ENCODE data around the gene LCLAT1.
"Not testable (repeated sequence)": the region's sequence is repeated elsewhere in the genome, so short reads cannot be mapped to it uniquely, and the experiment has no call there.

Gene LCLAT1

GRCh38 chr2:30612371-30612770, 165.3 kb downstream of the LCLAT1 start:
- DNase-seq = no peak

- no peak for DNase-seq
These were observed 166.0 kb downstream of the LCLAT1 start for GRCh38 chr2:30613001-30613400.

- not testable (repeated sequence) for DNase-seq
These were observed 167.2 kb downstream of the LCLAT1 start for GRCh38 chr2:30614227-30614626.

GRCh38 chr2:30615926-30616325, 168.9 kb downstream of the LCLAT1 start:
- no peak for DNase-seq

- DNase-seq = no peak
These were observed 173.1 kb downstream of the LCLAT1 start for GRCh38 chr2:30620102-30620501.

- DNase-seq = no peak
These were observed 174.8 kb downstream of the LCLAT1 start for GRCh38 chr2:30621836-30622235.

GRCh38 chr2:30622452-30622851, 175.4 kb downstream of the LCLAT1 start:
- DNase-seq = no peak

GRCh38 chr2:30625276-30625675, 178.2 kb downstream of the LCLAT1 start:
- DNase-seq = no peak

GRCh38 chr2:30625701-30626100, 178.7 kb downstream of the LCLAT1 start:
- DNase-seq = no peak

GRCh38 chr2:30626397-30626796, 179.4 kb downstream of the LCLAT1 start:
- no peak for DNase-seq

- no peak for DNase-seq
These were observed 180.1 kb downstream of the LCLAT1 start for GRCh38 chr2:30627151-30627550.

- no peak for DNase-seq
These were observed 181.3 kb downstream of the LCLAT1 start for GRCh38 chr2:30628341-30628740.

- DNase-seq = no peak
These were observed 182.8 kb downstream of the LCLAT1 start for GRCh38 chr2:30629866-30630265.

GRCh38 chr2:30631051-30631671, 184.1 kb downstream of the LCLAT1 start:
- no peak for DNase-seq

- DNase-seq = no peak
These were observed 186.0 kb downstream of the LCLAT1 start for GRCh38 chr2:30633039-30633438.

- DNase-seq = no peak
These were observed 189.3 kb downstream of the LCLAT1 start for GRCh38 chr2:30636311-30636710.

GRCh38 chr2:30639836-30640235, 192.8 kb downstream of the LCLAT1 start:
- no peak for DNase-seq

GRCh38 chr2:30641765-30642345, 194.8 kb downstream of the LCLAT1 start:
- no peak for DNase-seq

- not testable (repeated sequence) for DNase-seq
These were observed 196.0 kb downstream of the LCLAT1 start for GRCh38 chr2:30643013-30643412.

- no peak for DNase-seq
These were observed 196.6 kb downstream of the LCLAT1 start for GRCh38 chr2:30643674-30644073.

- no peak for DNase-seq
These were observed 198.2 kb downstream of the LCLAT1 start for GRCh38 chr2:30645081-30645744.

- DNase-seq = no peak
These were observed 198.7 kb downstream of the LCLAT1 start for GRCh38 chr2:30645745-30646119.

GRCh38 chr2:30647752-30648457, 200.9 kb downstream of the LCLAT1 start:
- no peak for DNase-seq

- DNase-seq = no peak
These were observed 202.2 kb downstream of the LCLAT1 start for GRCh38 chr2:30649278-30649677.

Measured in NK-92 treated with Interleukin-12 subunit alpha and Interleukin-12 subunit beta, amount 100 ng/mL, for 24 hours (cell line).